Caco-2 (cell line): ENCODE measurements around the gene PPFIBP2. TPM values are rescaled to one million over a fixed set of nuclear protein-coding genes. Genes with fewer than 3 reads are reported as not detected.

Experiments
- BruUV-seq: library from RNA; stranded (reverse); fragments of 400-500 nt; replicated peaks from 2 replicates; lab custom pipeline; 2021; lab: Mats Ljungman, UMichigan
- CTCF ChIA-PET: fragments of 300-600 bp; sonication (Branson Sonifier 250); formaldehyde crosslinking; loops from one replicate; lab custom pipeline; 2022; ENCODE audit warnings: antibody characterized with exemption; lab: Charles Lee
- POLR2A ChIA-PET: fragments of 300-600 bp; sonication (Branson Sonifier 250); formaldehyde crosslinking; loops from one replicate; lab custom pipeline; 2022; ENCODE audit warnings: antibody characterized with exemption; lab: Charles Lee
- DNase-seq, 2 experiments: peaks; one replicate each; pipeline versions ENCODE4 v3.0.0 to v3.0.0-alpha.2; 2020 to 2022
- H3K27me3 ChIP-seq: replicated peaks from 2 replicates; pipeline ENCODE4 v1.6.0; 2011; ENCODE audit warnings: low read length; ENCODE audit not compliant: control insufficient read depth, insufficient read depth
- H3K36me3 ChIP-seq: 2 replicates; pipeline ENCODE4 v1.5.1; 2011; ENCODE audit warnings: low read length; ENCODE audit not compliant: control insufficient read depth, insufficient read depth
- H3K4me1 ChIP-seq: fragments of 250-450 bp; sonication (Bioruptor Pico); 2 replicates; pipeline ENCODE4 v1.5.1; 2020; ENCODE audit warnings: mild to moderate bottlenecking
- H3K4me3 ChIP-seq: 2 replicates; pipeline ENCODE4 v1.5.1; 2011; ENCODE audit warnings: low read depth, mild to moderate bottlenecking, control low read depth, low read length
- H3K9me3 ChIP-seq: fragments of 250-450 bp; sonication (Bioruptor Pico); 2 replicates; pipeline ENCODE4 v1.5.1; 2020; ENCODE audit warnings: mild to moderate bottlenecking, moderate library complexity
- H3K27ac Mint-ChIP-seq: one replicate; pipeline ENCODE4 v1.8.0; 2022; ENCODE audit warnings: mixed read lengths; ENCODE audit not compliant: unreplicated experiment
- H3K27me3 Mint-ChIP-seq: one replicate; pipeline ENCODE4 v1.8.0; 2022; ENCODE audit warnings: mixed read lengths; ENCODE audit not compliant: insufficient read depth, unreplicated experiment
- H3K36me3 Mint-ChIP-seq: one replicate; pipeline ENCODE4 v1.8.0; 2022; ENCODE audit warnings: mild to moderate bottlenecking, mixed read lengths; ENCODE audit not compliant: insufficient read depth, unreplicated experiment
- H3K4me1 Mint-ChIP-seq: one replicate; pipeline ENCODE4 v1.8.0; 2022; ENCODE audit warnings: low read depth, mixed read lengths; ENCODE audit not compliant: unreplicated experiment
- H3K4me3 Mint-ChIP-seq: one replicate; pipeline ENCODE4 v1.8.0; 2022; ENCODE audit warnings: mild to moderate bottlenecking, moderate library complexity, mixed read lengths; ENCODE audit not compliant: unreplicated experiment
- H3K9me3 Mint-ChIP-seq: one replicate; pipeline ENCODE4 v1.8.0; 2022; ENCODE audit warnings: mixed read lengths; ENCODE audit not compliant: unreplicated experiment
- intact Hi-C: fragments of 100-400 bp; cut with micrococcal nuclease; formaldehyde crosslinking; loops from one replicate; pipeline ENCODE4 v1.10.0; 2022; ENCODE audit not compliant: unreplicated experiment
- total RNA-seq: library from RNA; stranded (reverse); gene quantifications from 2 replicates; pipeline ENCODE4 v1.2.3, GENCODE V29; 2022
- TF ChIP-seq, protein P1 (sequence below), 2 experiments: fragments of 200-600 bp in 1 of 2; IDR thresholded peaks; 1 replicate in 1 of 2; 2 replicates in 1 of 2; pipeline versions ENCODE4 v1.5.1 to v1.8.0; 2011 to 2022; ENCODE audit warnings: antibody characterized with exemption in 1 of 2, control low read depth in 1 of 2, inconsistent platforms in 1 of 2, low read depth in 1 of 2, low read length in 1 of 2, mild to moderate bottlenecking in 1 of 2, moderate library complexity in 1 of 2; ENCODE audit not compliant: insufficient read depth in 1 of 2, severe bottlenecking in 1 of 2, unreplicated experiment in 1 of 2

Gene PPFIBP2
- total RNA-seq, 1 experiment from 2014 or later, result 72.5 TPM

DNA sequence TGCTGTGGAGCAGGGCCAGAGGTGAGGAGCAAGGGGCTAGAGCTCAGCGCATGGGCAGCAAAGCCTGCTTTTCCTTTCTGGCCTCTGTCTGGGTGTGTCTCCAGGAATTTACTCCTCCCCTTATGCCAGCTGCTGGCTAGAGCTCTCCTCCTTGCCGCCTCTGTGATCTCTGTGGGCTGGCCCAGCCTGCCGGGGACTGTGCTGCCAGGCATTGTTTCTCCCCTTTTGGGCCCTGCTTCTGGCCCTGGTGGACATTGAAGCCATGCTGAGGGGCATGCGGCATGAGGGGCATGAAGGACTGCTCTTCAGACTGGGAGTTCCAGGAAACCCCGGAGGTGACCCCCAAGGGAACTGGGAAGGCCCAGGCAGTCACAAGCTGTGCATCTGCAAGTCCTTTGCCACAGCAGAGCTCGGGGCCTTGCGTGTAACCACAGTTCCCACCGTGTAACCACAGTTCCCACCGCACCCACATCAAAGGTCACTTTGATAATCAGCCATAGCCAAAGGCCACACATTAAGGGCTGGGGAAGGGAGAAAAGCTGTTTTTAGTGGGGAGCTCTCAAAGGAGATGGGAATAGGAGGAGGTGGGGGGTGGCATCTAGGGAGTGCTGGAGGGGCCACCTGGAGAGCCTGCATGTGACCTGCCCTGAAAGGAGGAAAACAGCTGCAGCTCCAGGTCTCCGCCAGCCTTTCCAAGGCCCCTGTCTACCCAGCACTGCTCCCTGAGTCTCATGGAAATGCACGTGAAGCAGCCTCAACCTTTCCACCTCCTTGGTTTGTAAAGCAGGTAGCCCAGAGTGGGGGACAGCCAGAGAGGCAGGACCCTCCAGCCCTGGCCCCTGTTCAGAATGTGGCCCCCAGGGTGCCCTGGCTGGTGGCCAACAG is 62.3 kb downstream of the PPFIBP2 start:
- Histone ChIP-seq H3K9me3 (no peaks in the 10 kb centered on the region), H3K4me1 (peaks cover 71% of the 10 kb centered on the region), H3K36me3 (peaks cover 5% of the 10 kb centered on the region), H3K4me3 (peak overlapping the region; percentile 43), H3K27me3 (no peaks in the 10 kb centered on the region)
- TF ChIP-seq, protein P1, sequence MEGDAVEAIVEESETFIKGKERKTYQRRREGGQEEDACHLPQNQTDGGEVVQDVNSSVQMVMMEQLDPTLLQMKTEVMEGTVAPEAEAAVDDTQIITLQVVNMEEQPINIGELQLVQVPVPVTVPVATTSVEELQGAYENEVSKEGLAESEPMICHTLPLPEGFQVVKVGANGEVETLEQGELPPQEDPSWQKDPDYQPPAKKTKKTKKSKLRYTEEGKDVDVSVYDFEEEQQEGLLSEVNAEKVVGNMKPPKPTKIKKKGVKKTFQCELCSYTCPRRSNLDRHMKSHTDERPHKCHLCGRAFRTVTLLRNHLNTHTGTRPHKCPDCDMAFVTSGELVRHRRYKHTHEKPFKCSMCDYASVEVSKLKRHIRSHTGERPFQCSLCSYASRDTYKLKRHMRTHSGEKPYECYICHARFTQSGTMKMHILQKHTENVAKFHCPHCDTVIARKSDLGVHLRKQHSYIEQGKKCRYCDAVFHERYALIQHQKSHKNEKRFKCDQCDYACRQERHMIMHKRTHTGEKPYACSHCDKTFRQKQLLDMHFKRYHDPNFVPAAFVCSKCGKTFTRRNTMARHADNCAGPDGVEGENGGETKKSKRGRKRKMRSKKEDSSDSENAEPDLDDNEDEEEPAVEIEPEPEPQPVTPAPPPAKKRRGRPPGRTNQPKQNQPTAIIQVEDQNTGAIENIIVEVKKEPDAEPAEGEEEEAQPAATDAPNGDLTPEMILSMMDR (IDR thresholded peaks at IDR 0.05; ENCODE audit: insufficient read depth in 1 of 2, low read depth in 1 of 2, low read length in 1 of 2, severe bottlenecking in 1 of 2, unreplicated experiment in 1 of 2), result no peak
- Mint-ChIP-seq H3K36me3 (peaks cover 6% of the 10 kb centered on the region), H3K27me3 (no peaks in the 10 kb centered on the region), H3K9me3 (no peaks in the 10 kb centered on the region), H3K4me1 (peaks cover 78% of the 10 kb centered on the region), H3K27ac (peak overlapping the region; percentile 90), H3K4me3 (peak overlapping the region; percentile 66)
- intact Hi-C loops, result no loop called here
- DNase-seq, result peak; percentile 52 to 79
- ChIA-PET CTCF (interaction anchor here (0.6 to 1.3 kb wide), 4 partner anchors 13 to 30 kb away, joined by 3 to 6 read pairs (median 4); no protein-coding TSS in a partner anchor), POLR2A (interaction anchor here (1.0 to 4.1 kb wide), 3 partner anchors 21 to 29 kb away, joined by 3 to 47 read pairs (median 3); no protein-coding TSS in a partner anchor)
- BruUV-seq, result no TSS peak

DNA sequence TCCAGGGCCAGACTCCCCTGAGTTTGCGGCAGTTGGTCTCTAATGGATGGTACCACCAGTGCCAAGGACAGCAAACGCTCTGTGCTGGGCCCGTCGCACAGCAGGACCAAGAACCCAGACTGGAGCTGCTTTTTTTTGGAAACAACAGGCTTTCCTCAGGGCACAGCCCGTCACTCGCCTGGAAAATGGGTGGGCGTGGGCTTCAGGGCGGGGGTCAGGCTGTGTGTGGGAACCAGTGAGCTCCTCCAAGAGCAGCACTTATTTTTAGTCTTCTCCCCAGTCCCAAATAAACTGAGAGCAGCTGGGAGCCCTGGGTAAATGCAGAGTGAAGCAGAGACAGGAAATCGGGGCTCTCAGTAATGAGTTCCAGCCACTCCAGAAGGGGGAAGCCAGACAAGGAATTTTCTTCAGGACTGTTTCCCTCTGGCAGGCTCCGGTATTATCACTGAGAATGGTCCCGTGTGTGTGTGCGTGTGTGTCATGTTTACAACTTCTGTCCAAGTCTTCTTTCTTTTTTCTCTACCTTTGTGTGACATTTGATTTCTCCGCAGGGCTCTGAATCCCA is 63.0 kb downstream of the PPFIBP2 start:
- no TSS peak for BruUV-seq
- peaks cover 71% of the 10 kb centered on the region for H3K4me1 Mint-ChIP-seq

More for the DNA sequence above, 63.0 kb downstream of the PPFIBP2 start:
- Histone ChIP-seq H3K9me3 (no peaks in the 10 kb centered on the region), H3K27me3 (no peaks in the 10 kb centered on the region), H3K4me1 (peaks cover 64% of the 10 kb centered on the region), H3K36me3 (peaks cover 5% of the 10 kb centered on the region), H3K4me3 (peak overlapping the region; percentile 8; the same call in 1 of the 2 replicates)
- Mint-ChIP-seq H3K4me3 (peak overlapping the region; percentile 66), H3K36me3 (peaks cover 6% of the 10 kb centered on the region), H3K9me3 (no peaks in the 10 kb centered on the region), H3K27me3 (no peaks in the 10 kb centered on the region), H3K27ac (peak overlapping the region; percentile 90)
- intact Hi-C loops, result no loop called here
- POLR2A ChIA-PET, result interaction anchor here (4.1 kb wide), 1 partner anchor 29 kb away, joined by 47 read pairs; no protein-coding TSS in a partner anchor
- TF ChIP-seq, protein P1 (IDR thresholded peaks at IDR 0.05; ENCODE audit: insufficient read depth in 1 of 2, low read depth in 1 of 2, low read length in 1 of 2, severe bottlenecking in 1 of 2, unreplicated experiment in 1 of 2), result no peak
- CTCF ChIA-PET, result interaction anchor here (1.3 kb wide), 1 partner anchor 29 kb away, joined by 6 read pairs; no protein-coding TSS in a partner anchor
- DNase-seq, result no peak
